GM12874 (cell line): ENCODE data around the gene FAM47E.

Experiments
- TF ChIP-seq, protein P1 (sequence below): IDR thresholded peaks from 2 replicates; pipeline ENCODE4 v1.5.1; 2011; ENCODE audit warnings: low read depth, mild to moderate bottlenecking, control low read depth, low read length, moderate library complexity; ENCODE audit not compliant: insufficient read depth

Gene FAM47E

DNA sequence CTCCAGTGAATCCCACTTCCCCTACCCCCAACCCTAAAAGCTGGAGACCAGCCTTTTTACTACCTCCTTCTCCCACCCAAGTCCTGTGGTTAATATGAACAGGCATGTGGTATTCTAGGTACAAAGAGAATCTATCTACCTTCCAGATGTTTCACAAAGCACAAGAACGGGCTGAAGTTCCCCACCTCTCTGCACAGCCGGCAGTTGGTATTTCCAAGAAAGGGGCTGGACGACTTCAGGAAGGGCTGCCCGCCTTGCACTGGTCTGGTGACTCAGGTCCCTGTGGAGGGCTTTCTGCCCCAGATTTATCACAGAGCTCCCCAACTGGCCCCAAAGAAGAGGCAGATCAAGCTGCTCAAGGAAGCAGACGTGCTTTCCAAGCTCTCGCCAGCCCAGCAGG is 4.5 kb downstream of the FAM47E start:
- TF ChIP-seq, protein P1, sequence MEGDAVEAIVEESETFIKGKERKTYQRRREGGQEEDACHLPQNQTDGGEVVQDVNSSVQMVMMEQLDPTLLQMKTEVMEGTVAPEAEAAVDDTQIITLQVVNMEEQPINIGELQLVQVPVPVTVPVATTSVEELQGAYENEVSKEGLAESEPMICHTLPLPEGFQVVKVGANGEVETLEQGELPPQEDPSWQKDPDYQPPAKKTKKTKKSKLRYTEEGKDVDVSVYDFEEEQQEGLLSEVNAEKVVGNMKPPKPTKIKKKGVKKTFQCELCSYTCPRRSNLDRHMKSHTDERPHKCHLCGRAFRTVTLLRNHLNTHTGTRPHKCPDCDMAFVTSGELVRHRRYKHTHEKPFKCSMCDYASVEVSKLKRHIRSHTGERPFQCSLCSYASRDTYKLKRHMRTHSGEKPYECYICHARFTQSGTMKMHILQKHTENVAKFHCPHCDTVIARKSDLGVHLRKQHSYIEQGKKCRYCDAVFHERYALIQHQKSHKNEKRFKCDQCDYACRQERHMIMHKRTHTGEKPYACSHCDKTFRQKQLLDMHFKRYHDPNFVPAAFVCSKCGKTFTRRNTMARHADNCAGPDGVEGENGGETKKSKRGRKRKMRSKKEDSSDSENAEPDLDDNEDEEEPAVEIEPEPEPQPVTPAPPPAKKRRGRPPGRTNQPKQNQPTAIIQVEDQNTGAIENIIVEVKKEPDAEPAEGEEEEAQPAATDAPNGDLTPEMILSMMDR, result no peak

DNA sequence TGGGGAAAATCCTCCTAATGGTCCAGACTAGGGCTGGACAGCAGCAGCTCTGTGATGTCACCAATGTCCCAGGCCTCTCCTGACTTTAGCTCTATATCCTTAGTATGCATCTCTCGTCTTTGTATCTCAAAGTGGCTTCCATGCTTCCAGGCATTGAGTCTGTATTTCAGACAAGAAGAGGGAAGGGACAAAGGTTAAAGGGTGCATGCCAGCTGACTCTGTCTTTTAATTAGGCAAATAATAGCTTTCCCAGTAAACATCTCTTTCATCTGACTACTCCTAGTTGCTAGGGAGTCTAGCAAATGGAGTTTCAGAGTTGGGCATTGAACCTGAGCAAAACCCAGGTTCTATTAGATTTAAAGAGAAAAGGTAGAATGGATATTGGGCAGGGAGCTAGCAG is 5.4 kb downstream of the FAM47E start:
- TF ChIP-seq, protein P1, result no peak

DNA sequence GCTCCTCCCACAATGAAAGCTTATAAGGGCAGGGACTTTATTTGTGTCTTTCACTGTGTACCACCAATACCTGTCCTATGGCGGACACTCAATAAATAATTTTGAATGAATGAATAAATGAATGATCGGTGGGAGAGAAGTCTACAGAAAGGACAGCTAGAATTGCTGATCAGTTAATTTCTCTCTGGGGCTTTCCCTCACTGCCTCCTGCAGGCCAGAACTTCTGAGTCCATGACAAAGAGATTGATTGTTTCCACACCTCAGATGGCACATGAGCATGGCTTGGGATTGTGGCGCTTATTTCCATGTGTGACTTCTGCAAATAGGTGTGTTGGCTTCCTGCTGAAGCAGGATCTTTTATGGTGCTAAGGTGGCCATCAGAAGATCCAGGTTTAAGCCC is 6.3 kb downstream of the FAM47E start:
- TF ChIP-seq, protein P1, result no peak

DNA sequence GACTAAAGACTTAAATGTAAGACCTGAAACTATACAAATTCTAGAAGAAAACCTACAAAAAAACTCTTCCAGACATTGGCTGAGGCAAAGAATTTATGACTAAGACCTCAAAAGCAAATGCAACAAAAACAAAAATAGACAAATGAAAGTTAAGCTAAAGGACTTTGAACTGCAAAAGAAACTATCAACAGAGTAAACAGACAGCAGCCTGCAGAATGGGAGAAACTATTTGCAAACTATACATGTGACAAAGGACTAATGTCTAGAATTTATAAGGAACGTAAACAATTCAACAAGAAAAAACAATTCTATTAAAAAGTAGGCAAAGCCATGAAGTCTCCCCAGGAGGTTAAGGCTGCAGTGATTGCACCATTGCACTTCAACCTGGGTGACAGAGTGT is 9.1 kb downstream of the FAM47E start:
- TF ChIP-seq, protein P1, result no peak

DNA sequence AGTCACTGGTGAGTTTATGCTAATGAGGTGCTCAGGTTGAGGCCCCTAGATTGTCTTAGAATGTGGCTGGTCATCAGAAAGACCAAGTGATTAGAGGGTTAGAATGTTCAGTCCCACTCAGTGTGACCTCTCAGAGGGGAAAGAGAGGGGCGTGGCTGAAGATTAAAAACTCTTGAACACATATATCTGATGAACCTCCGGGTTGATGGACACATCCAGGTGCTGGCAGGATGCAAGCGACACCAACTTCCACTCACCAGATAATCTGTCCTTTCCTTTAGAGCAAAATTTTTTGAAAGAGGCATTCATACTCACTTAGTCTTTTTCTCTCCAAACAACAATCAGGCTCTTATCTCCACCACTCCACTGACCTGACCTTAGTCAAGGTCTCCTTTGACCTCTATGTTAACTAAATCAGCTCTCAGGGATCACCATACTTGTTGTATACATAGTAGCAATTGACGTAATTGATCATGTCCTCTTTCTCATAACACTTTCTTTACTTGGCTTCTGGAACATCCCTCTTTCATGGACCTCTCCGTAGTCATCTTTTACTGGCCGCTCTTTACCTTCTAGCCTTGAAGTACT is 14.2 kb downstream of the FAM47E start:
- TF ChIP-seq, protein P1, result no peak

DNA sequence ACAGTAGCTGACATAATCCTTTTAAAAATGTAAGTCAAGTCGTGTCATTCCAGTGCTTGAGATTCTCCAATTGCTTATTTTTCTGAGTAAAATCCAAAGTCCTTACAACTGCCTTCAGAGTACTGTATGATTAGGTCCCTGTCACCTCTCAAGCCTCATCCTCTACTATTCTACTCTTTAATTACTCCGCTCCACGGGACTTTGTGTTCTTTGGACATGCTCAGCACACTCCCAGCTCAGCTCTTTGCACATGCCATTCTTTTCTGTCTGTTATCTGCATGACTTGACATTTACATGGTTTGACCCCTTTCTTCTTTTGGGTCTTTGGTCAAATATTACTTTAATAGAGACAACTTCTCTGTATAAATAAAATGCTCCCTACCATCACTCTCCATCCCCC is 15.1 kb downstream of the FAM47E start:
- TF ChIP-seq, protein P1, result no peak

DNA sequence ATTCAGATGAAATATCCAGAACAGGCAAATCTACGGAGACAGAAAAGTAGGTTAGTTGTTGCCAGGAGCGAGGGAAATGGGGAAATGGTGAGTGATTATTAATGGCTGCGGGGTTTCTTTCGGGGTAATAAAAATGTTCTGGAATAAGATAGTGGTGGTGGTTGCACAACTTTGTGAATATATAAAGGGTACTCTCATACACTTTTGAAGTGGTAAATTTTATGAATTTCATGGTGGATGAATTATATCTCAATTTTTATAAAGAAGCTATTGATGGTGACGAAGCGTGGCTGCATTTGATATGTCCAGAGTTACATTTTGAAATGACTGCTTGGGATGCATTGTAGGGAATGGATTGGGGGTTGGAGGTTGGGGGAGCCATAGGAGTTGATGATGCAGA is 16.3 kb downstream of the FAM47E start:
- TF ChIP-seq, protein P1, result no peak
